Gastrocnemius medialis (tissue), 4 donors: ENCODE results near the gene WLS. TPM values are rescaled to one million over a fixed set of nuclear protein-coding genes. Genes with fewer than 3 reads are reported as not detected.

ENCODE experiments used
- ATAC-seq, 2 donors: fragments of 150-250 bp; one replicate each; pipeline ENCODE4 v1.9.1; 2016
- DNase-seq, 2 donors: peaks; one replicate each; pipeline ENCODE4 v3.0.0-alpha.2; 2019
- H3K27ac ChIP-seq, 4 donors: fragments of 200-600 bp; sonication (generic); 1 replicate in 1 of 4; 2 replicates in 3 of 4; pipeline ENCODE4 v1.5.1; 2016 to 2018; ENCODE audit warnings: mild to moderate bottlenecking in 2 of 4, moderate library complexity in 1 of 4
- H3K27me3 ChIP-seq, 3 donors: fragments of 200-600 bp; sonication (generic) in 2 of 3; 1 replicate in 1 of 3; 2 replicates in 2 of 3; pipeline versions ENCODE4 v1.5.1 to v1.6.0; 2016 to 2019; ENCODE audit warnings: mild to moderate bottlenecking in 1 of 3, moderate library complexity in 1 of 3
- H3K36me3 ChIP-seq, 2 donors: fragments of 200-600 bp; sonication (generic) in 1 of 2; one replicate each; pipeline ENCODE4 v1.5.1; 2017 to 2018
- H3K4me1 ChIP-seq, 2 donors: fragments of 200-600 bp; sonication (generic) in 1 of 2; one replicate each; pipeline ENCODE4 v1.5.1; 2016 to 2017; ENCODE audit warnings: mild to moderate bottlenecking in 2 of 2
- H3K4me3 ChIP-seq, 4 donors: fragments of 200-600 bp; sonication (generic) in 3 of 4; 1 replicate in 1 of 4; 2 replicates in 3 of 4; pipeline ENCODE4 v1.5.1; 2016 to 2019; ENCODE audit warnings: mild to moderate bottlenecking in 2 of 4
- H3K9me3 ChIP-seq, 3 donors: fragments of 200-600 bp; sonication (generic) in 2 of 3; 1 replicate in 1 of 3; 2 replicates in 2 of 3; pipeline ENCODE4 v1.5.1; 2016 to 2019
- CTCF ChIP-seq, 5 experiments: fragments of 450-650 bp in 3 of 5; fragments of 200-600 bp in 2 of 5; sonication (generic) in 2 of 5; IDR thresholded peaks in 4 of 5; conservative IDR thresholded peaks in 1 of 5; 1 replicate in 4 of 5; 2 replicates in 1 of 5; pipeline ENCODE4 v1.5.1; 2016 to 2019; ENCODE audit warnings: antibody characterized with exemption in 5 of 5, mild to moderate bottlenecking in 3 of 5, moderate library complexity in 3 of 5
- POLR2A ChIP-seq, 2 donors: fragments of 450-650 bp; IDR thresholded peaks; one replicate each; pipeline ENCODE4 v1.6.1; 2017; ENCODE audit warnings: antibody characterized with exemption in 2 of 2, mild to moderate bottlenecking in 2 of 2, moderate library complexity in 2 of 2
- in situ Hi-C, 4 donors: fragments of 200-750 bp; cut with MboI; loops; one replicate each; pipeline versions ENCODE4 v1.15.0 to v1.8.0; 2017; ENCODE audit warnings: low sequenced_read_pairs in 4 of 4
- intact Hi-C: fragments of 100-400 bp; cut with DNase I; formaldehyde crosslinking; loops from one replicate; pipeline ENCODE4 v1.15.1; 2023; ENCODE audit warnings: low total_unique reads
- total RNA-seq, 4 donors: library from RNA; depleted of rRNA; stranded (reverse); fragments of >200 nt; gene quantifications; one replicate each; pipeline versions ENCODE4 v1.1.0 to v1.2.3, GENCODE V29; 2016

WLS gene
- total RNA-seq, 4 donors from 2014 or later, result 8.6 to 15.7 (median 11.6) TPM

GRCh38 chr1:68221001-68221979 lies 11.0 kb downstream of the WLS start:
- H3K4me3 ChIP-seq, result no peak overlapping the region
- DNase-seq (no peak), ATAC-seq (no peak)
- in situ Hi-C loops (no loop called here), intact Hi-C loops (no loop called here)
- peaks cover 0 to 8% of the 10 kb centered on the region in 2 donors for H3K4me1 ChIP-seq
- H3K9me3 ChIP-seq, result no peaks in the 10 kb centered on the region
- TF ChIP-seq POLR2A (IDR thresholded peaks at IDR 0.05) (no peak), CTCF (IDR thresholded peaks at IDR 0.05 in 4 of 5, conservative IDR thresholded peaks at IDR 0.05 in 1 of 5) (no peak)
- no peak overlapping the region for H3K27ac ChIP-seq
- no peaks in the 10 kb centered on the region for H3K27me3 ChIP-seq
- H3K36me3 ChIP-seq, result no peaks in the 10 kb centered on the region

- Histone ChIP-seq H3K27ac (no peak overlapping the region), H3K27me3 (no peaks in the 10 kb centered on the region), H3K36me3 (no peaks in the 10 kb centered on the region), H3K4me3 (no peak overlapping the region), H3K4me1 (peaks cover 0 to 8% of the 10 kb centered on the region in 2 donors), H3K9me3 (no peaks in the 10 kb centered on the region)
- in situ Hi-C loops, result no loop called here
- intact Hi-C loops, result no loop called here
- no peak for ATAC-seq
- no peak for DNase-seq
- TF ChIP-seq POLR2A (IDR thresholded peaks at IDR 0.05) (no peak), CTCF (IDR thresholded peaks at IDR 0.05 in 4 of 5, conservative IDR thresholded peaks at IDR 0.05 in 1 of 5) (no peak)
These were observed 11.9 kb downstream of the WLS start for GRCh38 chr1:68220420-68220819.

- Histone ChIP-seq H3K27me3 (no peaks in the 10 kb centered on the region), H3K36me3 (no peaks in the 10 kb centered on the region), H3K9me3 (no peaks in the 10 kb centered on the region), H3K4me1 (peaks cover 12 to 24% of the 10 kb centered on the region in 2 donors), H3K4me3 (no peak overlapping the region), H3K27ac (no peak overlapping the region)
- DNase-seq (no peak), ATAC-seq (no peak)
- TF ChIP-seq POLR2A (IDR thresholded peaks at IDR 0.05) (no peak), CTCF (IDR thresholded peaks at IDR 0.05 in 4 of 5, conservative IDR thresholded peaks at IDR 0.05 in 1 of 5) (no peak)
- in situ Hi-C loops (no loop called here), intact Hi-C loops (no loop called here)
These were observed 13.8 kb downstream of the WLS start for GRCh38 chr1:68218490-68218889.

GRCh38 chr1:68217618-68218017 lies 14.7 kb downstream of the WLS start:
- no peaks in the 10 kb centered on the region for H3K9me3 ChIP-seq
- no peak overlapping the region for H3K4me3 ChIP-seq
- DNase-seq (no peak), ATAC-seq (no peak)
- intact Hi-C loops (no loop called here), in situ Hi-C loops (no loop called here)
- no peak overlapping the region for H3K27ac ChIP-seq
- H3K4me1 ChIP-seq, result peaks cover 14 to 27% of the 10 kb centered on the region in 2 donors
- TF ChIP-seq POLR2A (IDR thresholded peaks at IDR 0.05) (no peak), CTCF (IDR thresholded peaks at IDR 0.05 in 4 of 5, conservative IDR thresholded peaks at IDR 0.05 in 1 of 5) (no peak)
- no peaks in the 10 kb centered on the region for H3K36me3 ChIP-seq
- no peaks in the 10 kb centered on the region for H3K27me3 ChIP-seq
